T-cell (primary cell): ENCODE data around the gene PCDHA5. TPM values are rescaled to one million over a fixed set of nuclear protein-coding genes. Genes with fewer than 3 reads are reported as not detected.

Experiments
- ATAC-seq, 4 experiments: fragments of 200-7000 bp in 3 of 4; fragments of 150-1000 bp in 1 of 4; cut with Tn5 transposase; replicated peaks in 1 of 4; 1 replicate in 3 of 4; 2 replicates in 1 of 4; pipeline ENCODE4 v1.10.0; 2021; ENCODE audit warnings: moderate library complexity in 3 of 4, mild to moderate bottlenecking in 2 of 4, moderate number of reproducible peaks in 1 of 4
- CTCF ChIA-PET, 2 donors: fragments of 300-600 bp; sonication (Branson Sonifier 250); formaldehyde crosslinking; loops; one replicate each; lab custom pipeline; 2022; ENCODE audit warnings: antibody characterized with exemption in 2 of 2; lab: Charles Lee
- POLR2A ChIA-PET, 2 donors: fragments of 300-600 bp; sonication (Branson Sonifier 250); formaldehyde crosslinking; loops; one replicate each; lab custom pipeline; 2022; ENCODE audit warnings: antibody characterized with exemption in 2 of 2; lab: Charles Lee
- DNase-seq, 35 experiments: peaks; one replicate each; pipeline versions ENCODE4 v3.0.0 to v3.0.0-alpha.2; 2013 to 2023
- H3K27ac ChIP-seq: one replicate; pipeline ENCODE4 v1.5.1; 2013; ENCODE audit warnings: low read length
- H3K27me3 ChIP-seq, 2 experiments: replicated peaks in 1 of 2; 1 replicate in 1 of 2; 2 replicates in 1 of 2; pipeline versions ENCODE4 v1.6.1 to v1.7.0; 2013; ENCODE audit warnings: low read length in 1 of 2, mixed read lengths in 1 of 2; ENCODE audit not compliant: control insufficient read depth in 2 of 2, insufficient read depth in 2 of 2; ENCODE audit errors: extremely low read depth in 1 of 2
- H3K36me3 ChIP-seq, 2 donors: 1 replicate in 1 of 2; 2 replicates in 1 of 2; pipeline versions ENCODE4 v1.6.1 to v1.7.0; 2013; ENCODE audit warnings: low read length in 1 of 2; ENCODE audit not compliant: control insufficient read depth in 2 of 2, insufficient read depth in 1 of 2; ENCODE audit errors: extremely low read depth in 1 of 2
- H3K4me1 ChIP-seq, 2 experiments: 1 replicate in 1 of 2; 2 replicates in 1 of 2; pipeline versions ENCODE4 v1.6.1 to v1.7.0; 2013; ENCODE audit warnings: low read length in 2 of 2, mixed read lengths in 1 of 2; ENCODE audit not compliant: insufficient read depth in 2 of 2, control insufficient read depth in 1 of 2; ENCODE audit errors: extremely low read depth in 1 of 2
- H3K4me3 ChIP-seq, 2 donors: 1 replicate in 1 of 2; 2 replicates in 1 of 2; pipeline versions ENCODE4 v1.5.1 to v1.7.0; 2013; ENCODE audit warnings: mild to moderate bottlenecking in 2 of 2, low read length in 1 of 2, moderate library complexity in 1 of 2; ENCODE audit not compliant: control insufficient read depth in 1 of 2; ENCODE audit errors: extremely low read depth in 1 of 2
- H3K9me3 ChIP-seq: 2 replicates; pipeline ENCODE4 v1.7.0; 2013
- H3K27ac Mint-ChIP-seq, 2 donors: one replicate each; pipeline ENCODE4 v1.8.0; 2020 to 2021; ENCODE audit warnings: mild to moderate bottlenecking in 2 of 2, mixed read lengths in 2 of 2
- H3K27me3 Mint-ChIP-seq, 2 donors: one replicate each; pipeline ENCODE4 v1.8.0; 2021 to 2022; ENCODE audit warnings: mixed read lengths in 2 of 2
- H3K36me3 Mint-ChIP-seq: one replicate; pipeline ENCODE4 v1.8.0; 2021; ENCODE audit warnings: mixed read lengths
- H3K4me1 Mint-ChIP-seq, 3 donors: one replicate each; pipeline ENCODE4 v1.8.0; 2020 to 2022; ENCODE audit warnings: mixed read lengths in 3 of 3, mild to moderate bottlenecking in 1 of 3
- H3K4me3 Mint-ChIP-seq, 3 donors: one replicate each; pipeline ENCODE4 v1.8.0; 2020 to 2022; ENCODE audit warnings: mild to moderate bottlenecking in 3 of 3, mixed read lengths in 3 of 3, moderate library complexity in 3 of 3
- H3K9me3 Mint-ChIP-seq, 3 donors: one replicate each; pipeline ENCODE4 v1.8.0; 2020 to 2022; ENCODE audit warnings: mixed read lengths in 3 of 3
- WGBS: methylation state at CpG from one replicate; pipeline ENCODE4 v1.1.5; 2013; ENCODE audit warnings: missing lambda C conversion rate; ENCODE audit not compliant: insufficient coverage; 5-methylcytosine and 5-hydroxymethylcytosine counted together
- total RNA-seq, 35 experiments: library from RNA in 6 of 35; stranded (reverse) in 6 of 35; fragments of 120-200 nt in 1 of 35; gene quantifications; one replicate each; pipeline versions ENCODE4 v1.2.1 to v1.2.4 and lab custom pipeline; 2013 to 2026

The PCDHA5 gene
- total RNA-seq, 5 donors from 2014 or later (not counting 1 experiment from before 2014, with no cell fraction given): not detected

DNA sequence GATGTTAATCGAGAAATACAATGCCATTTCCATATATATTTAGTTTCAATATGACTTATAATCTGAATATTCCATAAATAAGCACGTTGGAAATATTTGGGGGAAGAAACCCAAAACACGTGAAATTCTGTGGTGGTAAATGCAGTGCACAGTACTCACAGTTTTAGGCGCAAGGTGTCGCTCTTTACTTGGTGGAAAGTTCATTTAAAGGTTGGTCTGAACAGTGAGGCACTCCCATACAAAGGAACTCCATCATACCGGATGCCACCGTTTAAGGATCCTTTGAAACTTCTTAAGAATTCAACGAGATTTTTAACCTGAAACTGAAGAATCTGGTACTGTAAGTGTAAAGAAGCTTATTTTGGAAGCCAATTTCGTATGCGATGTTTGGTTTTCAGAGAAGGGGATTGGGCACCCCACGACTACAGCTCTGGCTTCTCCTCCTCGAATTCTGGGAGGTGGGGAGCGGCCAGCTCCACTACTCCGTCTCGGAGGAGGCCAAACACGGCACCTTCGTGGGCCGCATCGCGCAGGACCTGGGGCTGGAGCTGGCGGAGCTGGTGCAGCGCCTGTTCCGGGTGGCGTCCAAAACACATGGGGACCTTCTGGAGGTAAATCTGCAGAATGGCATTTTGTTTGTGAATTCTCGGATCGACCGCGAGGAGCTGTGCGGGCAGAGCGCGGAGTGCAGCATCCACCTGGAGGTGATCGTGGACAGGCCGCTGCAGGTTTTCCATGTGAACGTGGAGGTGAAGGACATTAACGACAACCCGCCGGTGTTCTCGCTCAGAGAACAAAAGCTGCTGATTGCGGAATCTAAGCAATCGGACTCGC, 47.5 kb downstream of the PCDHA5 start, which contains the start of gene PCDHA11:
PCDHA11 (plus strand) TSS at position 237 of the 834 bp plus-strand sequence; CDS start at position 384, 147 bp downstream.
- H3K27me3 ChIP-seq: peaks cover 2 to 15% of the 10 kb centered on the region in 2 experiments
- ChIA-PET POLR2A (no interaction called here), CTCF (no interaction called here)
- Mint-ChIP-seq H3K4me3 (no peak within 1 kb of the TSS), H3K4me1 (no peaks in the 10 kb centered on the region), H3K36me3 (no peaks in the 10 kb centered on the region), H3K27ac (no peak within 1 kb of the TSS), H3K27me3 (peaks cover 29 to 32% of the 10 kb centered on the region in 2 donors), H3K9me3 (peaks cover 5 to 18% (median 12%) of the 10 kb centered on the region in 3 donors)
- no peaks in the 10 kb centered on the region for H3K36me3 ChIP-seq
- ATAC-seq: no peak
- 28% methylated on average over 20 of the region's 41 CpGs for WGBS
- H3K9me3 ChIP-seq: no peaks in the 10 kb centered on the region
- H3K4me3 ChIP-seq: no peak within 1 kb of the TSS
- H3K27ac ChIP-seq: no peak within 1 kb of the TSS
- DNase-seq: no peak
- no peaks in the 10 kb centered on the region for H3K4me1 ChIP-seq

DNA sequence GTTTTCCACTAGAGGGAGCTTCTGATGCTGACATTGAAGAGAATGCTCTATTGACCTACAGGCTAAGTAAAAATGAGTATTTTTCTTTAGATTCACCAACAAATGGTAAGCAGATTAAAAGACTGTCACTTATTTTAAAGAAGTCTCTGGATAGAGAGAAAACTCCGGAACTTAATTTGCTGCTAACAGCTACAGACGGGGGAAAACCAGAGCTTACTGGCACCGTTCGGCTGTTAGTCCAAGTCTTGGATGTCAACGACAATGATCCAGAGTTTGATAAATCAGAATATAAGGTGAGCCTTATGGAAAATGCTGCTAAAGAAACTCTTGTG, 48.1 kb downstream of the PCDHA5 start:
- WGBS: 34% methylated on average over 2 of the region's 5 CpGs
- Histone ChIP-seq H3K4me3 (no peak overlapping the region), H3K36me3 (no peaks in the 10 kb centered on the region), H3K27me3 (peaks cover 2 to 15% of the 10 kb centered on the region in 2 experiments), H3K4me1 (no peaks in the 10 kb centered on the region), H3K9me3 (no peaks in the 10 kb centered on the region), H3K27ac (no peak overlapping the region)
- Mint-ChIP-seq H3K27me3 (peaks cover 32 to 34% of the 10 kb centered on the region in 2 donors), H3K27ac (no peak overlapping the region), H3K4me3 (no peak overlapping the region), H3K36me3 (no peaks in the 10 kb centered on the region), H3K9me3 (peaks cover 10 to 16% (median 10%) of the 10 kb centered on the region in 3 donors), H3K4me1 (no peaks in the 10 kb centered on the region)
- no peak for DNase-seq
- ChIA-PET CTCF (no interaction called here), POLR2A (no interaction called here)
- ATAC-seq: no peak

DNA sequence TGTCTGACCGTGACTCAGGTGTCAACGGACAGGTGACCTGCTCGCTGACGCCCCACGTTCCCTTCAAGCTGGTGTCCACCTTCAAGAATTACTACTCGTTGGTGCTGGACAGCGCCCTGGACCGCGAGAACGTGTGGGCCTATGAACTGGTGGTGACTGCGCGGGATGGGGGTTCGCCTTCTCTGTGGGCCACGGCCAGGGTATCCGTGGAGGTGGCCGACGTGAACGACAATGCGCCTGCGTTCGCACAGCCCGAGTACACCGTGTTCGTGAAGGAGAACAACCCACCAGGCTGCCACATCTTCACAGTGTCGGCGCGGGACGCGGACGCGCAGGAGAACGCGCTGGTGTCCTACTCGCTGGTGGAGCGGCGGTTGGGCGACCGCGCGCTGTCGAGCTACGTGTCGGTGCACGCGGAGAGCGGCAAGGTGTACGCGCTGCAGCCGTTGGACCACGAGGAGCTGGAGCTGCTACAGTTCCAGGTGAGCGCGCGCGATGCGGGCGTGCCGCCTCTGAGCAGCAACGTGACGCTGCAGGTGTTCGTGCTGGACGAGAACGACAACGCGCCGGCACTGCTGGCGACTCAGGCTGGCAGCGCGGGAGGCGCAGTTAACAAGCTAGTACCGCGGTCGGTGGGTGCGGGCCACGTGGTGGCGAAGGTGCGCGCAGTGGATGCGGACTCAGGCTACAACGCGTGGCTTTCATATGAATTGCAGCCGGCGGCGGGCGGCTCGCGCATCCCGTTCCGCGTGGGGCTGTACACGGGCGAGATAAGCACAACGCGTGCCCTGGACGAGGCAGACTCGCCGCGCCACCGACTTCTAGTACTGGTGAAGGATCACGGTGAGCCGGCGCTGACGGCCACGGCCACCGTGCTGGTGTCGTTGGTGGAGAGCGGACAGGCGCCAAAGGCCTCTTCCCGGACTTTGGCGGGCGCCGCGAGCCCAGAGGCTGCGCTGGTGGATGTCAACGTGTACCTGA, 49.1 kb downstream of the PCDHA5 start:
- Mint-ChIP-seq H3K27me3 (peaks cover 35 to 37% of the 10 kb centered on the region in 2 donors), H3K27ac (no peak overlapping the region), H3K36me3 (no peaks in the 10 kb centered on the region), H3K4me3 (no peak overlapping the region), H3K9me3 (peaks cover 8 to 13% (median 12%) of the 10 kb centered on the region in 3 donors), H3K4me1 (no peaks in the 10 kb centered on the region)
- Histone ChIP-seq H3K9me3 (no peaks in the 10 kb centered on the region), H3K4me1 (no peaks in the 10 kb centered on the region), H3K36me3 (no peaks in the 10 kb centered on the region), H3K27ac (no peak overlapping the region), H3K4me3 (peak overlapping the region in 1 of 2 donors; percentile 6), H3K27me3 (peaks cover 2 to 18% of the 10 kb centered on the region in 2 experiments)
- ChIA-PET POLR2A (no interaction called here), CTCF (no interaction called here)
- WGBS: 64% methylated on average over 114 of the region's 114 CpGs
- ATAC-seq (no peak), DNase-seq (no peak)

Other genes with a start within 250 kb of the PCDHA5 start
- 1 to 10 TPM in 4 of 5 donors, under 1 TPM in 1; 0.70 to 1.8 (median 1.3) TPM for gene CD14, start 188.4 kb upstream of the PCDHA5 start, total RNA-seq
- 10 to 100 TPM; 24.9 to 56.8 (median 52.2) TPM for gene TMCO6, start 182.2 kb upstream of the PCDHA5 start, total RNA-seq
- 10 to 100 TPM; 36.6 to 48.8 (median 45.4) TPM for gene NDUFA2, start 174.0 kb upstream of the PCDHA5 start, total RNA-seq
- 100 to 1,000 TPM; 139 to 166 (median 152) TPM for gene IK, start 173.8 kb upstream of the PCDHA5 start, total RNA-seq
- gene WDR55, start 156.7 kb upstream of the PCDHA5 start, total RNA-seq: 10 to 100 TPM; 36.6 to 50.9 (median 42.9) TPM
- 1 to 10 TPM; 3.0 to 6.4 (median 5.5) TPM for gene DND1, start 148.0 kb upstream of the PCDHA5 start, total RNA-seq
- gene HARS1, start 130.2 kb upstream of the PCDHA5 start, total RNA-seq: 10 to 100 TPM; 55.8 to 71.1 (median 70.0) TPM
- gene HARS2, start 130.2 kb upstream of the PCDHA5 start, total RNA-seq: 10 to 100 TPM; 30.7 to 58.5 (median 52.7) TPM
- gene ZMAT2, start 121.2 kb upstream of the PCDHA5 start, total RNA-seq: 10 to 100 TPM; 39.9 to 59.5 (median 58.0) TPM
- not detected for gene PCDHA1, start 35.5 kb upstream of the PCDHA5 start, total RNA-seq
- gene PCDHA2, start 26.8 kb upstream of the PCDHA5 start, total RNA-seq: not detected
- not detected for gene PCDHA3, start 20.6 kb upstream of the PCDHA5 start, total RNA-seq
- gene PCDHA4, start 14.5 kb upstream of the PCDHA5 start, total RNA-seq: not detected
- not detected for gene PCDHA6, start 6.3 kb downstream of the PCDHA5 start, total RNA-seq
- gene PCDHA7, start 12.7 kb downstream of the PCDHA5 start, total RNA-seq: not detected
- gene PCDHA8, start 19.6 kb downstream of the PCDHA5 start, total RNA-seq: not detected
- not detected for gene PCDHA9, start 26.8 kb downstream of the PCDHA5 start, total RNA-seq
- under 1 TPM in 1 of 5 donors, not detected in 4; 0.07 TPM for gene PCDHA10, start 34.3 kb downstream of the PCDHA5 start, total RNA-seq
- gene PCDHA11, start 47.3 kb downstream of the PCDHA5 start, total RNA-seq: not detected
- not detected for gene PCDHA12, start 53.7 kb downstream of the PCDHA5 start, total RNA-seq
- not detected for gene PCDHA13, start 60.5 kb downstream of the PCDHA5 start, total RNA-seq
- gene PCDHAC1, start 104.7 kb downstream of the PCDHA5 start, total RNA-seq: under 1 TPM in 1 of 5 donors, not detected in 4; 0.06 TPM
- under 1 TPM in 1 of 5 donors, not detected in 4; 0.03 TPM for gene PCDHAC2, start 144.9 kb downstream of the PCDHA5 start, total RNA-seq
- not detected for gene PCDHB1, start 229.8 kb downstream of the PCDHA5 start, total RNA-seq